IMR-90 (cell line): ENCODE results near the gene TAL1. TPM values are rescaled to one million over a fixed set of nuclear protein-coding genes. Genes with fewer than 3 reads are reported as not detected.

Experiments used
- ATAC-seq: fragments of 200-7000 bp; cut with Tn5 transposase; 2 replicates; pipeline ENCODE4 v1.9.1; 2020; ENCODE audit warnings: low read depth, mild to moderate bottlenecking, moderate library complexity
- BruUV-seq: library from RNA; stranded (reverse); fragments of 400-500 nt; replicated peaks from 2 replicates; lab custom pipeline; 2021; lab: Mats Ljungman, UMichigan
- CTCF ChIA-PET: fragments of 300-600 bp; formaldehyde crosslinking; extraction: SDS; loops from one replicate; lab custom pipeline; 2021; ENCODE audit warnings: antibody characterized with exemption; lab: Yijun Ruan, JAX
- POLR2A ChIA-PET: fragments of 300-600 bp; sonication (Branson Sonifier 250); formaldehyde crosslinking; loops from one replicate; lab custom pipeline; 2022; ENCODE audit warnings: antibody characterized with exemption; ENCODE audit not compliant: unreplicated experiment; lab: Charles Lee
- DNase-seq: peaks from one replicate; pipeline ENCODE4 v3.0.0; 2013
- H2AFZ ChIP-seq: replicated peaks from 2 replicates; pipeline ENCODE3; 2013; ENCODE audit warnings: low read length, mild to moderate bottlenecking; ENCODE audit not compliant: poor library complexity
- H2AK5ac ChIP-seq: 2 replicates; pipeline ENCODE4 v1.6.1; 2013; ENCODE audit warnings: low read depth, low read length, inconsistent platforms
- H2AK9ac ChIP-seq: replicated peaks from 2 replicates; pipeline ENCODE3; 2013; ENCODE audit warnings: mild to moderate bottlenecking, low read depth, low read length, moderate library complexity; ENCODE audit not compliant: poor library complexity
- H2BK120ac ChIP-seq: 2 replicates; pipeline ENCODE4 v1.6.1; 2013; ENCODE audit warnings: low read depth, low read length, inconsistent platforms
- H2BK15ac ChIP-seq: 3 replicates; pipeline ENCODE4 v1.6.1; 2013; ENCODE audit warnings: low read depth, low read length, inconsistent platforms
- H2BK20ac ChIP-seq: 2 replicates; pipeline ENCODE4 v1.6.1; 2013; ENCODE audit warnings: low read depth, mild to moderate bottlenecking, inconsistent platforms, low read length, moderate library complexity
- H2BK5ac ChIP-seq: 2 replicates; pipeline ENCODE4 v1.6.1; 2013; ENCODE audit warnings: mild to moderate bottlenecking, low read depth, low read length, inconsistent platforms; ENCODE audit not compliant: poor library complexity, severe bottlenecking
- H3K14ac ChIP-seq: replicated peaks from 2 replicates; pipeline ENCODE4 v1.6.1; 2013; ENCODE audit warnings: low read depth, low read length, inconsistent platforms
- H3K18ac ChIP-seq: 2 replicates; pipeline ENCODE4 v1.6.1; 2013; ENCODE audit warnings: low read depth, low read length, control low read depth
- H3K23ac ChIP-seq: 2 replicates; pipeline ENCODE4 v1.6.1; 2013; ENCODE audit warnings: low read depth, low read length, inconsistent platforms
- H3K27ac ChIP-seq: 2 replicates; pipeline ENCODE4 v1.5.1; 2013; ENCODE audit warnings: mild to moderate bottlenecking, control low read depth, low read length; ENCODE audit not compliant: insufficient read depth
- H3K27me3 ChIP-seq: 2 replicates; pipeline ENCODE4 v1.6.1; 2013; ENCODE audit warnings: low read length; ENCODE audit not compliant: control insufficient read depth, insufficient read depth
- H3K36me3 ChIP-seq: 2 replicates; pipeline ENCODE4 v1.6.1; 2013; ENCODE audit warnings: low read length, mixed read lengths; ENCODE audit not compliant: control insufficient read depth, insufficient read depth
- H3K4ac ChIP-seq: 2 replicates; pipeline ENCODE4 v1.6.1; 2013; ENCODE audit warnings: low read depth, low read length, inconsistent platforms
- H3K4me1 ChIP-seq: 2 replicates; pipeline ENCODE4 v1.6.1; 2013; ENCODE audit warnings: low read length, mixed read lengths; ENCODE audit not compliant: control insufficient read depth, insufficient read depth
- H3K4me2 ChIP-seq: 2 replicates; pipeline ENCODE4 v1.6.1; 2013; ENCODE audit warnings: low read depth, mild to moderate bottlenecking, control low read depth, low read length, moderate library complexity
- H3K4me3 ChIP-seq: 2 replicates; pipeline ENCODE4 v1.5.1; 2013; ENCODE audit warnings: low read depth, mild to moderate bottlenecking, control low read depth, low read length, moderate library complexity; ENCODE audit not compliant: insufficient read depth
- H3K56ac ChIP-seq: 2 replicates; pipeline ENCODE4 v1.6.1; 2013; ENCODE audit warnings: low read length, inconsistent platforms; ENCODE audit not compliant: insufficient read depth; ENCODE audit errors: extremely low read depth
- H3K79me1 ChIP-seq, 2 experiments: 2 replicates each; pipeline ENCODE4 v1.6.1; 2013; ENCODE audit warnings: low read length in 2 of 2, inconsistent platforms in 1 of 2, low read depth in 1 of 2
- H3K9ac ChIP-seq: 2 replicates; pipeline ENCODE4 v1.6.1; 2013; ENCODE audit warnings: low read depth, low read length, control low read depth
- H3K9me1 ChIP-seq: 2 replicates; pipeline ENCODE4 v1.6.1; 2013; ENCODE audit warnings: low read length, inconsistent platforms; ENCODE audit not compliant: insufficient read depth
- H3K9me3 ChIP-seq: 2 replicates; pipeline ENCODE4 v1.6.1; 2013; ENCODE audit warnings: low read length; ENCODE audit not compliant: control insufficient read depth, insufficient read depth
- H4K20me1 ChIP-seq: 2 replicates; pipeline ENCODE4 v1.6.1; 2013; ENCODE audit warnings: low read length, inconsistent platforms; ENCODE audit not compliant: insufficient read depth
- H4K5ac ChIP-seq: 2 replicates; pipeline ENCODE4 v1.6.1; 2013; ENCODE audit warnings: mild to moderate bottlenecking, low read depth, low read length, control low read depth
- H4K8ac ChIP-seq, 2 experiments: 2 replicates each; pipeline ENCODE4 v1.6.1; 2013; ENCODE audit warnings: low read depth in 2 of 2, low read length in 2 of 2, control low read depth in 1 of 2, inconsistent platforms in 1 of 2
- H4K91ac ChIP-seq: 2 replicates; pipeline ENCODE4 v1.6.1; 2013; ENCODE audit warnings: low read depth, low read length, inconsistent platforms; ENCODE audit not compliant: insufficient read depth
- CHD1 ChIP-seq: IDR thresholded peaks from 2 replicates; pipeline ENCODE4 v1.6.1; 2012; ENCODE audit warnings: low read depth, low read length, improper control_type of control experiment
- MAFK ChIP-seq: IDR thresholded peaks from 2 replicates; pipeline ENCODE4 v1.6.1; 2012; ENCODE audit warnings: low read depth, low read length, improper control_type of control experiment
- MAZ ChIP-seq: IDR thresholded peaks from 2 replicates; pipeline ENCODE4 v1.6.1; 2012; ENCODE audit warnings: low read depth, mild to moderate bottlenecking, low read length, improper control_type of control experiment, moderate library complexity, borderline replicate concordance
- MXI1 ChIP-seq: IDR thresholded peaks from 2 replicates; pipeline ENCODE4 v1.6.1; 2012; ENCODE audit warnings: low read depth, mild to moderate bottlenecking, low read length, moderate library complexity, borderline replicate concordance
- POLR2A ChIP-seq: IDR thresholded peaks from 2 replicates; pipeline ENCODE4 v1.6.1; 2012; ENCODE audit warnings: mild to moderate bottlenecking, low read depth, low read length
- RAD21 ChIP-seq: IDR thresholded peaks from 2 replicates; pipeline ENCODE4 v1.6.1; 2012; ENCODE audit warnings: low read length, improper control_type of control experiment
- RFX5 ChIP-seq: IDR thresholded peaks from 2 replicates; pipeline ENCODE4 v1.8.0; 2012; ENCODE audit warnings: low read depth, mild to moderate bottlenecking, low read length, moderate library complexity
- SMC3 ChIP-seq: fragments of 150-350 bp; IDR thresholded peaks from 2 replicates; pipeline ENCODE4 v1.6.1; 2016; ENCODE audit warnings: low read depth, mild to moderate bottlenecking, antibody characterized with exemption, low read length, moderate library complexity
- dilution Hi-C: fragments of 300-500 bp; cut with HindIII; formaldehyde crosslinking; loops from one replicate; pipeline ENCODE4 v1.14.3; 2018; ENCODE audit warnings: low sequenced_read_pairs; ENCODE audit not compliant: unreplicated experiment
- in situ Hi-C: fragments of 300-500 bp; cut with MboI; formaldehyde crosslinking; loops from 3 replicates; pipeline ENCODE4 v1.14.3; 2019; ENCODE audit warnings: low sequenced_read_pairs, inconsistent platforms, mixed read lengths
- intact Hi-C: fragments of 100-400 bp; cut with micrococcal nuclease; formaldehyde crosslinking; loops from 2 replicates; pipeline ENCODE4 v1.10.0; 2022
- polyA plus RNA-seq, 3 experiments: library from polyadenylated mRNA; depleted of rRNA; stranded (reverse); fragments of >200 nt; gene quantifications; 2 replicates each; pipeline ENCODE4 v1.2.3, GENCODE V29; 2012; ENCODE audit warnings: low replicate concordance in 1 of 3
- total RNA-seq: library from RNA; depleted of rRNA; stranded (reverse); fragments of >200 nt; gene quantifications from 2 replicates; pipeline ENCODE4 v1.2.3, GENCODE V29; 2012
- TF ChIP-seq, protein P1 (sequence below): fragments of 150-350 bp; IDR thresholded peaks from 2 replicates; pipeline ENCODE4 v1.6.1; 2017; ENCODE audit warnings: mild to moderate bottlenecking, antibody characterized with exemption, low read length, low read depth
- TF ChIP-seq, protein P2 (sequence below): fragments of 150-350 bp; IDR thresholded peaks from 2 replicates; pipeline ENCODE4 v1.6.1; 2016; ENCODE audit warnings: low read depth, mild to moderate bottlenecking, low read length, moderate library complexity, borderline replicate concordance

TAL1 gene
- total and polyA plus RNA-seq, 2 of the 4 experiments (the other 2 are of a cell fraction), result not detected

DNA sequence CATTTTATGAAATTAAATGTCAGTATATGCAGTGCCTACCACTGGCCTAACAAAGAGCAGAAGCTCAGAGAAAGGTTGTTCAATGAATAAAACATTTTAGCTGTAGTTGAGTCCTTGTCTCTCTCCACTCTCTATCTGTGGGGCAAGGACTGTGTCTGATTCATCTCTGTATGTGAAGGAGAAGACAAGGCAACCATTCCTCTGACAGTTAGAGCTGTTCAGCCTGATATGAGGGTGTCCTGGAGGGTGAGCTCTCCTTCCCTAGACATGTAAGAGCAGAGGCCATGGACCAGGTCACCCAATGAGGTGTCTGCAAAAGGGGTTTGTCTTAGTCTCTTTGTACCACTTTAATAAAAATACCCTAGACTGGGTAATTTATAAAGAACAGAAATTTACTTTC lies 37.7 kb downstream of the TAL1 start:
- Histone ChIP-seq H2AFZ (no peak overlapping the region), H3K27me3 (peaks cover 16% of the 10 kb centered on the region), H3K4me1 (peaks cover 2% of the 10 kb centered on the region; the same call in 1 of the 2 replicates), H2BK5ac (no peak overlapping the region), H4K5ac (no peak overlapping the region), H3K79me1 (no peaks in the 10 kb centered on the region), H3K9me3 (no peaks in the 10 kb centered on the region), H3K14ac (no peak overlapping the region), H3K9ac (no peak overlapping the region), H2BK120ac (no peak overlapping the region), H3K9me1 (no peaks in the 10 kb centered on the region), H3K23ac (no peak overlapping the region; the same call in 1 of the 2 replicates), H2BK15ac (no peak overlapping the region), H3K56ac (no peak overlapping the region), H4K8ac (no peak overlapping the region), H3K27ac (no peak overlapping the region), H2AK9ac (no peak overlapping the region), H4K20me1 (no peaks in the 10 kb centered on the region; the same call in 1 of the 2 replicates), H3K18ac (no peak overlapping the region), H3K4me2 (no peak overlapping the region), H3K4ac (no peak overlapping the region), H4K91ac (no peak overlapping the region), H2AK5ac (no peak overlapping the region), H3K36me3 (no peaks in the 10 kb centered on the region), H2BK20ac (no peak overlapping the region), H3K4me3 (no peak overlapping the region)
- BruUV-seq, result no TSS peak
- intact Hi-C loops, result loop anchor here (5.0 kb wide), 5 partner anchors 118 to 533 kb away; partner anchors contain the start of genes CMPK1 and STIL
- DNase-seq (no peak), ATAC-seq (no peak)
- dilution Hi-C loops, result no loop called here
- ChIA-PET POLR2A (no interaction called here), CTCF (interaction anchor here (1.6 to 4.3 kb wide), 2 partner anchors 69 to 516 kb away, joined by 4 to 23 read pairs; no protein-coding TSS in a partner anchor)
- TF ChIP-seq POLR2A (no peak), SMC3 (no peak), RAD21 (no peak), MAZ (no peak), CHD1 (no peak), RFX5 (no peak), MXI1 (no peak), MAFK (no peak)
- TF ChIP-seq, protein P1, sequence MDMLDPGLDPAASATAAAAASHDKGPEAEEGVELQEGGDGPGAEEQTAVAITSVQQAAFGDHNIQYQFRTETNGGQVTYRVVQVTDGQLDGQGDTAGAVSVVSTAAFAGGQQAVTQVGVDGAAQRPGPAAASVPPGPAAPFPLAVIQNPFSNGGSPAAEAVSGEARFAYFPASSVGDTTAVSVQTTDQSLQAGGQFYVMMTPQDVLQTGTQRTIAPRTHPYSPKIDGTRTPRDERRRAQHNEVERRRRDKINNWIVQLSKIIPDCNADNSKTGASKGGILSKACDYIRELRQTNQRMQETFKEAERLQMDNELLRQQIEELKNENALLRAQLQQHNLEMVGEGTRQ, result no peak
- TF ChIP-seq, protein P2, sequence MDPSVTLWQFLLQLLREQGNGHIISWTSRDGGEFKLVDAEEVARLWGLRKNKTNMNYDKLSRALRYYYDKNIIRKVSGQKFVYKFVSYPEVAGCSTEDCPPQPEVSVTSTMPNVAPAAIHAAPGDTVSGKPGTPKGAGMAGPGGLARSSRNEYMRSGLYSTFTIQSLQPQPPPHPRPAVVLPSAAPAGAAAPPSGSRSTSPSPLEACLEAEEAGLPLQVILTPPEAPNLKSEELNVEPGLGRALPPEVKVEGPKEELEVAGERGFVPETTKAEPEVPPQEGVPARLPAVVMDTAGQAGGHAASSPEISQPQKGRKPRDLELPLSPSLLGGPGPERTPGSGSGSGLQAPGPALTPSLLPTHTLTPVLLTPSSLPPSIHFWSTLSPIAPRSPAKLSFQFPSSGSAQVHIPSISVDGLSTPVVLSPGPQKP, result no peak
- in situ Hi-C loops, result no loop called here
